HUES64 (cell line): Measurements from ENCODE around the gene VWA5B1. TPM values are rescaled to one million over a fixed set of nuclear protein-coding genes. Genes with fewer than 3 reads are reported as not detected.

Experiments used
- H3K27ac ChIP-seq: 2 replicates; pipeline ENCODE4 v1.7.0; 2013; ENCODE audit warnings: low read depth, low read length, inconsistent platforms
- H3K27me3 ChIP-seq: 2 replicates; pipeline ENCODE4 v1.6.1; 2013; ENCODE audit warnings: mild to moderate bottlenecking, low read length; ENCODE audit not compliant: insufficient read depth
- H3K36me3 ChIP-seq: 2 replicates; pipeline ENCODE4 v1.6.1; 2013; ENCODE audit warnings: mild to moderate bottlenecking, low read length; ENCODE audit not compliant: insufficient read depth
- H3K4me1 ChIP-seq: 2 replicates; pipeline ENCODE4 v1.6.1; 2013; ENCODE audit warnings: mild to moderate bottlenecking, low read length, moderate library complexity; ENCODE audit not compliant: insufficient read depth
- H3K4me3 ChIP-seq: 2 replicates; pipeline ENCODE4 v1.5.1; 2013; ENCODE audit warnings: mild to moderate bottlenecking, low read length, moderate library complexity
- H3K9ac ChIP-seq: 2 replicates; pipeline ENCODE4 v1.6.1; 2013; ENCODE audit warnings: mild to moderate bottlenecking, low read depth, low read length
- H3K9me3 ChIP-seq: 2 replicates; pipeline ENCODE4 v1.6.1; 2013; ENCODE audit warnings: low read depth, low read length; ENCODE audit not compliant: insufficient read depth
- WGBS: fragments of 150-250, 120-280 bp; methylation state at CpG from one replicate; pipeline ENCODE4 v1.1.7; 2013; ENCODE audit warnings: missing lambda C conversion rate; 5-methylcytosine and 5-hydroxymethylcytosine counted together
- polyA plus RNA-seq, 2 experiments: library from polyadenylated mRNA; stranded (reverse); fragments of 50-300 nt; gene quantifications; one replicate each; pipeline ENCODE4 v1.2.3, GENCODE V29; 2013

Gene VWA5B1
- polyA plus RNA-seq (2013, experiment 1 of 2) = 0.60 TPM
- 1.1 TPM for polyA plus RNA-seq (2013, experiment 2 of 2)

GRCh38 chr1:20290624-20291597 is at the start of gene VWA5B1:
Gene VWA5B1 (plus strand): TSS chr1:20290875. CDS start chr1:20310602, 19,727 bp downstream.
- Histone ChIP-seq H3K27me3 (peaks cover 46% of the 10 kb centered on the region), H3K9ac (peak within 1 kb of the TSS; percentile 52; the same call in 1 of the 2 replicates), H3K27ac (no peak within 1 kb of the TSS), H3K9me3 (no peaks in the 10 kb centered on the region), H3K36me3 (no peaks in the 10 kb centered on the region), H3K4me3 (peak within 1 kb of the TSS; percentile 45), H3K4me1 (peaks cover 9% of the 10 kb centered on the region; the same call in 1 of the 2 replicates)
- 6% methylated on average over 16 of the region's 16 CpGs for WGBS

- Histone ChIP-seq H3K9ac (no peak overlapping the region), H3K27ac (no peak overlapping the region), H3K27me3 (0 out of 2 replicates have a peak, but pooled peaks cover 5% of the 10 kb centered on the region), H3K36me3 (no peaks in the 10 kb centered on the region), H3K9me3 (no peaks in the 10 kb centered on the region), H3K4me1 (peaks cover 6% of the 10 kb centered on the region; the same call in 1 of the 2 replicates), H3K4me3 (no peak overlapping the region)
- 94% methylated on average over 37 of the region's 37 CpGs for WGBS
Measured at GRCh38 chr1:20242890-20243479, 47.7 kb upstream of the VWA5B1 start.

- H3K27ac ChIP-seq = no peak overlapping the region
- 94% methylated on average over 4 of the region's 4 CpGs for WGBS
- H3K4me1 ChIP-seq = peaks cover 6% of the 10 kb centered on the region; the same call in 1 of the 2 replicates
Measured at GRCh38 chr1:20248971-20249612, 41.6 kb upstream of the VWA5B1 start.

GRCh38 chr1:20250340-20250989 is 40.2 kb upstream of the VWA5B1 start:
- Histone ChIP-seq H3K4me1 (peaks cover 6% of the 10 kb centered on the region; the same call in 1 of the 2 replicates), H3K36me3 (no peaks in the 10 kb centered on the region), H3K27ac (no peak overlapping the region), H3K9me3 (no peaks in the 10 kb centered on the region), H3K9ac (no peak overlapping the region), H3K4me3 (no peak overlapping the region), H3K27me3 (peaks cover 4% of the 10 kb centered on the region; the same call in 1 of the 2 replicates)
- 94% methylated on average over 7 of the region's 7 CpGs for WGBS

More at GRCh38 chr1:20248971-20249612, 41.6 kb upstream of the VWA5B1 start:
- H3K9me3 ChIP-seq = no peaks in the 10 kb centered on the region
- H3K27me3 ChIP-seq = peaks cover 4% of the 10 kb centered on the region; the same call in 1 of the 2 replicates
- H3K4me3 ChIP-seq = no peak overlapping the region
- no peak overlapping the region for H3K9ac ChIP-seq
- H3K36me3 ChIP-seq = no peaks in the 10 kb centered on the region

GRCh38 chr1:20252587-20252986 is 38.1 kb upstream of the VWA5B1 start:
- Histone ChIP-seq H3K27me3 (peaks cover 4% of the 10 kb centered on the region; the same call in 1 of the 2 replicates), H3K9ac (no peak overlapping the region), H3K9me3 (no peaks in the 10 kb centered on the region), H3K27ac (no peak overlapping the region), H3K4me3 (no peak overlapping the region), H3K4me1 (peaks cover 3% of the 10 kb centered on the region; the same call in 1 of the 2 replicates), H3K36me3 (no peaks in the 10 kb centered on the region)
- WGBS = 95% methylated on average over 1 of the region's 1 CpG

- no peak overlapping the region for H3K4me3 ChIP-seq
- no peak overlapping the region for H3K9ac ChIP-seq
- no peaks in the 10 kb centered on the region; the same call in 1 of the 2 replicates for H3K4me1 ChIP-seq
- H3K27ac ChIP-seq = no peak overlapping the region
- 61% methylated on average over 7 of the region's 7 CpGs for WGBS
- no peaks in the 10 kb centered on the region for H3K9me3 ChIP-seq
- no peaks in the 10 kb centered on the region for H3K27me3 ChIP-seq
- H3K36me3 ChIP-seq = no peaks in the 10 kb centered on the region
Measured at GRCh38 chr1:20255666-20256065, 35.0 kb upstream of the VWA5B1 start.

- H3K9ac ChIP-seq = no peak overlapping the region
- no peaks in the 10 kb centered on the region for H3K9me3 ChIP-seq
- WGBS = 94% methylated on average over 3 of the region's 3 CpGs
- H3K27me3 ChIP-seq = no peaks in the 10 kb centered on the region
- H3K27ac ChIP-seq = no peak overlapping the region
- H3K4me1 ChIP-seq = no peaks in the 10 kb centered on the region; the same call in 1 of the 2 replicates
- no peak overlapping the region for H3K4me3 ChIP-seq
- no peaks in the 10 kb centered on the region for H3K36me3 ChIP-seq
Measured at GRCh38 chr1:20259646-20260045, 31.0 kb upstream of the VWA5B1 start.

- 93% methylated on average over 5 of the region's 5 CpGs for WGBS
- Histone ChIP-seq H3K36me3 (no peaks in the 10 kb centered on the region), H3K4me1 (no peaks in the 10 kb centered on the region), H3K9me3 (no peaks in the 10 kb centered on the region), H3K27me3 (no peaks in the 10 kb centered on the region), H3K4me3 (no peak overlapping the region), H3K9ac (no peak overlapping the region), H3K27ac (no peak overlapping the region)
Measured at GRCh38 chr1:20261095-20261494, 29.6 kb upstream of the VWA5B1 start.

- Histone ChIP-seq H3K27ac (no peak overlapping the region), H3K36me3 (no peaks in the 10 kb centered on the region), H3K27me3 (no peaks in the 10 kb centered on the region), H3K4me1 (no peaks in the 10 kb centered on the region), H3K9me3 (no peaks in the 10 kb centered on the region), H3K9ac (no peak overlapping the region), H3K4me3 (no peak overlapping the region)
- WGBS = 91% methylated on average over 8 of the region's 8 CpGs
Measured at GRCh38 chr1:20262810-20263534, 27.7 kb upstream of the VWA5B1 start.

- H3K9ac ChIP-seq = no peak overlapping the region
- no peaks in the 10 kb centered on the region for H3K9me3 ChIP-seq
- no peaks in the 10 kb centered on the region for H3K36me3 ChIP-seq
- 87% methylated on average over 3 of the region's 4 CpGs for WGBS
- H3K27me3 ChIP-seq = no peaks in the 10 kb centered on the region
- H3K4me3 ChIP-seq = no peak overlapping the region
- no peak overlapping the region for H3K27ac ChIP-seq
- H3K4me1 ChIP-seq = no peaks in the 10 kb centered on the region
Measured at GRCh38 chr1:20265250-20265649, 25.4 kb upstream of the VWA5B1 start.
